K562 (cell line): ENCODE measurements around the gene PRKAR2B. TPM values are rescaled to one million over a fixed set of nuclear protein-coding genes. Genes with fewer than 3 reads are reported as not detected.

Source experiments
- ADNP ChIP-seq: fragments of 200-800 bp; sonication (Bioruptor generic); IDR thresholded peaks from 2 replicates; pipeline ENCODE4 v1.6.1; 2016; ENCODE audit warnings: missing genetic modification characterization, missing compliant biosample characterization
- CHD4 ChIP-seq: fragments of 200-600 bp; sonication (generic); IDR thresholded peaks from 3 replicates; pipeline ENCODE4 v1.6.1; 2012; ENCODE audit warnings: low read depth, mild to moderate bottlenecking, mixed read lengths, low read length, inconsistent platforms; ENCODE audit not compliant: insufficient read depth, insufficient replicate concordance, poor library complexity, severe bottlenecking
- ELF1 ChIP-seq: fragments of 200-800 bp; sonication (Bioruptor generic); IDR thresholded peaks from 2 replicates; pipeline ENCODE4 v1.6.1; 2016; ENCODE audit warnings: missing genetic modification characterization, missing compliant biosample characterization
- ILF3 ChIP-seq: fragments of 450-650 bp; IDR thresholded peaks from 2 replicates; pipeline ENCODE4 v1.6.1; 2018; ENCODE audit warnings: antibody characterized with exemption, mild to moderate bottlenecking, moderate library complexity, borderline replicate concordance
- IRF1 ChIP-seq: sonication (generic); formaldehyde crosslinking; IDR thresholded peaks from 2 replicates; pipeline ENCODE4 v1.8.0; 2022; ENCODE audit warnings: missing genetic modification reagents, mild to moderate bottlenecking, borderline replicate concordance
- KDM4B ChIP-seq, 2 experiments: fragments of 450-650 bp in 1 of 2; sonication (generic) in 1 of 2; IDR thresholded peaks; 2 replicates each; pipeline ENCODE4 v1.6.1; 2016 to 2017; ENCODE audit warnings: borderline replicate concordance in 2 of 2, antibody characterized with exemption in 1 of 2, low read depth in 1 of 2, mild to moderate bottlenecking in 1 of 2
- MAFG ChIP-seq: fragments of 450-650 bp; conservative IDR thresholded peaks from 2 replicates; pipeline ENCODE4 v1.6.1; 2016; ENCODE audit warnings: missing genetic modification characterization, missing compliant biosample characterization
- MAX ChIP-seq: sonication (generic); formaldehyde crosslinking; IDR thresholded peaks from 2 replicates; pipeline ENCODE4 v1.9.0; 2022; ENCODE audit warnings: mild to moderate bottlenecking, missing genetic modification reagents
- NR4A1 ChIP-seq, 2 experiments: fragments of 250-450 bp in 1 of 2; fragments of 450-650 bp in 1 of 2; sonication (Bioruptor Pico) in 1 of 2; IDR thresholded peaks; 2 replicates each; pipeline versions ENCODE4 v1.4.0 to v1.6.1; 2016 to 2020; ENCODE audit warnings: mild to moderate bottlenecking in 2 of 2, missing compliant biosample characterization in 1 of 2, missing genetic modification characterization in 1 of 2, moderate library complexity in 1 of 2
- PHTF2 ChIP-seq: fragments of 250-450 bp; sonication (Bioruptor Pico); IDR thresholded peaks from 2 replicates; pipeline ENCODE4 v1.5.0; 2021; ENCODE audit warnings: mild to moderate bottlenecking
- RBM22 ChIP-seq: fragments of 200-400 bp; formaldehyde crosslinking; IDR thresholded peaks from 2 replicates; pipeline ENCODE4 v1.6.1; 2018; ENCODE audit warnings: low read length, low read depth; ENCODE audit not compliant: poor library complexity, severe bottlenecking
- RHOXF2B ChIP-seq: fragments of 250-450 bp; sonication (Bioruptor Pico); conservative IDR thresholded peaks from 2 replicates; pipeline ENCODE4 v1.5.1; 2021
- TRIM28 ChIP-seq: fragments of 450-650 bp; IDR thresholded peaks from 2 replicates; pipeline ENCODE4 v1.6.1; 2017
- WHSC1 ChIP-seq: IDR thresholded peaks from one replicate; pipeline ENCODE4 v1.6.1; 2012; ENCODE audit warnings: low read length, control low read depth, inconsistent platforms
- ZBTB8A ChIP-seq: fragments of 450-650 bp; IDR thresholded peaks from 2 replicates; pipeline ENCODE4 v1.6.1; 2018; ENCODE audit warnings: mild to moderate bottlenecking, moderate library complexity; ENCODE audit not compliant: partially characterized antibody
- ZNF12 ChIP-seq: sonication (generic); formaldehyde crosslinking; IDR thresholded peaks from 2 replicates; pipeline ENCODE4 v1.4.0; 2020; ENCODE audit warnings: mild to moderate bottlenecking, missing genetic modification reagents
- ZNF232 ChIP-seq: sonication (generic); formaldehyde crosslinking; IDR thresholded peaks from 2 replicates; pipeline ENCODE4 v1.8.0; 2022; ENCODE audit warnings: mild to moderate bottlenecking, missing genetic modification reagents
- ZNF324 ChIP-seq: fragments of 250-450 bp; sonication (Bioruptor Pico); IDR thresholded peaks from 2 replicates; pipeline ENCODE4 v1.4.0; 2020; ENCODE audit warnings: mild to moderate bottlenecking
- ZNF347 ChIP-seq: fragments of 450-650 bp; formaldehyde crosslinking; IDR thresholded peaks from 2 replicates; pipeline ENCODE4 v1.4.0; 2020; ENCODE audit warnings: low read depth, mild to moderate bottlenecking, moderate library complexity
- ZNF41 ChIP-seq: fragments of 250-450 bp; sonication (Bioruptor Pico); conservative IDR thresholded peaks from 2 replicates; pipeline ENCODE4 v1.4.0; 2020; ENCODE audit warnings: mild to moderate bottlenecking
- ZNF444 ChIP-seq: fragments of 250-450 bp; sonication (Bioruptor Pico); IDR thresholded peaks from 2 replicates; pipeline ENCODE4 v1.4.0; 2020; ENCODE audit warnings: mild to moderate bottlenecking, moderate library complexity
- ZNF707 ChIP-seq: fragments of 250-450 bp; sonication (Bioruptor Pico); conservative IDR thresholded peaks from 2 replicates; pipeline ENCODE4 v1.8.0; 2022; ENCODE audit warnings: inconsistent platforms, mild to moderate bottlenecking, moderate library complexity
- polyA plus RNA-seq, 8 experiments: library from polyadenylated mRNA; depleted of rRNA in 4 of 8; stranded (reverse) in 5 of 8; unstranded in 3 of 8; fragments of >200 nt; fragmentation: Nextera tagmentation in 2 of 8; fragmentation: Illumina TruSeq in 1 of 8; extraction: Ambion mirVana in 2 of 8; extraction: Trizol in 1 of 8; gene quantifications; 2 replicates each; pipeline versions ENCODE4 v1.2.1 to v1.2.3, GENCODE V29; 2011 to 2014; ENCODE audit warnings: inconsistent platforms in 1 of 8, missing spikeins in 1 of 8
- total RNA-seq, 7 experiments: library from RNA; depleted of rRNA in 6 of 7; stranded (reverse); fragments of >200 nt in 6 of 7; fragmentation: Illumina TruSeq in 2 of 7; extraction: Trizol in 2 of 7; gene quantifications; 2 replicates each; pipeline versions ENCODE4 v1.2.1 to v1.2.3, GENCODE V29; 2011 to 2021; ENCODE audit warnings: low replicate concordance in 1 of 7
- TF ChIP-seq, protein P1 (sequence below): sonication (generic); formaldehyde crosslinking; IDR thresholded peaks from 2 replicates; pipeline ENCODE4 v1.8.0; 2023; ENCODE audit warnings: mild to moderate bottlenecking, missing genetic modification reagents

PRKAR2B gene
- total and polyA plus RNA-seq, 9 of the 15 experiments (the other 6 are each of a cell fraction or from before 2014, with no cell fraction given), result 59.0 to 173 (median 129) TPM

DNA sequence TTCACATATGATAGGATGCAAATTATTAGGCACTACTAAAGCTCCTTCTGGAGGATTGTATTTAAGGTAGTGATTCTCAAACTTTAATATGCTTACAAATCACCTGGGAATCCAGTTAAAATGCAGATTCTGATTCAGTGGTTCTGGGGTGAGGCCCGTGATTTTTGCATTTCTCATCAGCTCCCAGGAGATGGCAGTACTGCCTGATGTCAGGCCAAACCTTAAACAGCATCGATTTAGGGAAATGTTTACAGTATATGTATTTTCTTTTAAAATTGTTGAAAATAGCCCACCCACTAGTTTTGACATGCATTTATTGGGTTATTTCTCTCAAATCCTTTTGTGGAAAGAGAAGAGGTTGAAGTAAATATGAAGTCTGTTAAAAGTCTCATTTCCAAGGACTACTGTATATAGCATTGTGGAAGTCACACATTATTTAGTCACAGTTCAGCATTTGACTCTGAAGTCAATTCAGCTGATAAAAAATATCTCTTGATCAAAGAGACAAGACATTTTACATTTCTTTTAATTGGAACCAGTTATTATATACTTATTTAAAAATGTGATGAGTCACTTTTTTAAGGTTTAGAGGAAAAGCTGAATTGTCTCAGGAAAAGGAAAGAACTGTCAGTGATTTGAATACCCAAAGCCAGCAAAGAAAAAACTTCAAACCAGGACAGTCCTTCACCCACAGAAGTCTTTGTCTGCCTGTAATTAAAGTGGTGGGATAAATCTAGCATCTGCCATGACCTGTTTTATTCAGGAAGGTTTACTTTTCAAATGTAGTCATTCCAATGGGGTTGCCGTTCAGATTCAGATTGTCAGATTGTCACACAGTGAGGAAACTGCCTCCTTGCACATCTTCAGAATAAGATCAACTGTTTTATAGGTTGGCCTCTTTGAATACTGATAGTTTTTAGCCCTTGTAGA is 103.2 kb downstream of the PRKAR2B start (continued):
- TF ChIP-seq IRF1 (no peak), ELF1 (tag) (no peak), ZNF324 (CRISPR knock-in tag) (no peak), NR4A1 (CRISPR knock-in tag; IDR thresholded peaks at IDR 0.05) (no peak), NR4A1 (tag; IDR thresholded peaks at IDR 0.05) (no peak), RHOXF2B (CRISPR knock-in tag) (no peak), MAFG (tag) (peak; percentile 70; the same call in 1 of the 2 replicates), TRIM28 (no peak), KDM4B (IDR thresholded peaks at IDR 0.05; ENCODE audit: borderline replicate concordance in 2 of 2, low read depth in 1 of 2) (no peak), ILF3 (no peak), ZNF444 (CRISPR knock-in tag) (no peak), ZNF12 (no peak), MAX (CRISPR knock-in tag) (no peak), ZNF347 (CRISPR knock-in tag) (no peak), CHD4 (no peak), ADNP (tag) (no peak), ZNF41 (CRISPR knock-in tag) (no peak), ZNF707 (CRISPR knock-in tag) (no peak), RBM22 (no peak), WHSC1 (no peak), ZBTB8A (no peak), PHTF2 (CRISPR knock-in tag) (no peak), ZNF232 (CRISPR knock-in tag) (no peak)
- TF ChIP-seq, protein P1, sequence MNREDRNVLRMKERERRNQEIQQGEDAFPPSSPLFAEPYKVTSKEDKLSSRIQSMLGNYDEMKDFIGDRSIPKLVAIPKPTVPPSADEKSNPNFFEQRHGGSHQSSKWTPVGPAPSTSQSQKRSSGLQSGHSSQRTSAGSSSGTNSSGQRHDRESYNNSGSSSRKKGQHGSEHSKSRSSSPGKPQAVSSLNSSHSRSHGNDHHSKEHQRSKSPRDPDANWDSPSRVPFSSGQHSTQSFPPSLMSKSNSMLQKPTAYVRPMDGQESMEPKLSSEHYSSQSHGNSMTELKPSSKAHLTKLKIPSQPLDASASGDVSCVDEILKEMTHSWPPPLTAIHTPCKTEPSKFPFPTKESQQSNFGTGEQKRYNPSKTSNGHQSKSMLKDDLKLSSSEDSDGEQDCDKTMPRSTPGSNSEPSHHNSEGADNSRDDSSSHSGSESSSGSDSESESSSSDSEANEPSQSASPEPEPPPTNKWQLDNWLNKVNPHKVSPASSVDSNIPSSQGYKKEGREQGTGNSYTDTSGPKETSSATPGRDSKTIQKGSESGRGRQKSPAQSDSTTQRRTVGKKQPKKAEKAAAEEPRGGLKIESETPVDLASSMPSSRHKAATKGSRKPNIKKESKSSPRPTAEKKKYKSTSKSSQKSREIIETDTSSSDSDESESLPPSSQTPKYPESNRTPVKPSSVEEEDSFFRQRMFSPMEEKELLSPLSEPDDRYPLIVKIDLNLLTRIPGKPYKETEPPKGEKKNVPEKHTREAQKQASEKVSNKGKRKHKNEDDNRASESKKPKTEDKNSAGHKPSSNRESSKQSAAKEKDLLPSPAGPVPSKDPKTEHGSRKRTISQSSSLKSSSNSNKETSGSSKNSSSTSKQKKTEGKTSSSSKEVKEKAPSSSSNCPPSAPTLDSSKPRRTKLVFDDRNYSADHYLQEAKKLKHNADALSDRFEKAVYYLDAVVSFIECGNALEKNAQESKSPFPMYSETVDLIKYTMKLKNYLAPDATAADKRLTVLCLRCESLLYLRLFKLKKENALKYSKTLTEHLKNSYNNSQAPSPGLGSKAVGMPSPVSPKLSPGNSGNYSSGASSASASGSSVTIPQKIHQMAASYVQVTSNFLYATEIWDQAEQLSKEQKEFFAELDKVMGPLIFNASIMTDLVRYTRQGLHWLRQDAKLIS (CRISPR knock-in tag), result no peak
